GOT3 (cell line): ENCODE data around the gene PDXDC1.
"Not testable (repeated sequence)": the region's sequence is repeated elsewhere in the genome, so short reads cannot be mapped to it uniquely, and the experiment has no call there.

Experiments used
- DNase-seq: peaks from one replicate; lab custom pipeline; 2025; ENCODE audit warnings: mixed read lengths; lab: John Stamatoyannopoulos, UW

PDXDC1 gene

GRCh38 chr16:15062085-15062810 lies 87.4 kb downstream of the PDXDC1 start:
- DNase-seq, result not testable (repeated sequence)

- not testable (repeated sequence) for DNase-seq
Observed at GRCh38 chr16:15065961-15066360, 91.1 kb downstream of the PDXDC1 start.

GRCh38 chr16:15066690-15067089 lies 91.9 kb downstream of the PDXDC1 start:
- not testable (repeated sequence) for DNase-seq

- DNase-seq, result not testable (repeated sequence)
Observed at GRCh38 chr16:15071013-15071412, 96.2 kb downstream of the PDXDC1 start.

- not testable (repeated sequence) for DNase-seq
Observed at GRCh38 chr16:15071916-15072769, 97.3 kb downstream of the PDXDC1 start.

GRCh38 chr16:15073101-15073500 lies 98.3 kb downstream of the PDXDC1 start:
- DNase-seq, result no peak

- not testable (repeated sequence) for DNase-seq
Observed at GRCh38 chr16:15076161-15076560, 101.3 kb downstream of the PDXDC1 start.

- DNase-seq, result not testable (repeated sequence)
Observed at GRCh38 chr16:15080883-15081282, 106.1 kb downstream of the PDXDC1 start.

- not testable (repeated sequence) for DNase-seq
Observed at GRCh38 chr16:15082788-15083187, 108.0 kb downstream of the PDXDC1 start.

- not testable (repeated sequence) for DNase-seq
Observed at GRCh38 chr16:15090663-15091269, 115.9 kb downstream of the PDXDC1 start.

GRCh38 chr16:15093571-15093954 lies 118.7 kb downstream of the PDXDC1 start:
- DNase-seq, result not testable (repeated sequence)

- DNase-seq, result peak; percentile 78
Observed at GRCh38 chr16:15093955-15094827, 119.4 kb downstream of the PDXDC1 start, which contains the start of gene RRN3. TSS of gene RRN3 (minus strand) at chr16:15094272. CDS start at chr16:15094233, 39 bp downstream.

- not testable (repeated sequence) for DNase-seq
Observed at GRCh38 chr16:15096583-15096972, 121.8 kb downstream of the PDXDC1 start.

- DNase-seq, result not testable (repeated sequence)
Observed at GRCh38 chr16:15099366-15099909, 124.6 kb downstream of the PDXDC1 start.

GRCh38 chr16:15100372-15100987 lies 125.7 kb downstream of the PDXDC1 start:
- DNase-seq, result not testable (repeated sequence)

GRCh38 chr16:15127641-15128425 lies 153.0 kb downstream of the PDXDC1 start:
- not testable (repeated sequence) for DNase-seq

- DNase-seq, result not testable (repeated sequence)
Observed at GRCh38 chr16:15130256-15130932, 155.6 kb downstream of the PDXDC1 start.

GRCh38 chr16:15130943-15131700 lies 156.3 kb downstream of the PDXDC1 start:
- DNase-seq, result not testable (repeated sequence)
